GM21381 (cell line): ENCODE data around the gene ABCA8.

ENCODE experiments used
- ATAC-seq: cut with Tn5 transposase; IDR thresholded peaks from one replicate; pipeline ENCODE4 v1.9.1; 2021; ENCODE audit warnings: mild to moderate bottlenecking, moderate library complexity; ENCODE audit not compliant: unreplicated experiment

The ABCA8 gene

DNA sequence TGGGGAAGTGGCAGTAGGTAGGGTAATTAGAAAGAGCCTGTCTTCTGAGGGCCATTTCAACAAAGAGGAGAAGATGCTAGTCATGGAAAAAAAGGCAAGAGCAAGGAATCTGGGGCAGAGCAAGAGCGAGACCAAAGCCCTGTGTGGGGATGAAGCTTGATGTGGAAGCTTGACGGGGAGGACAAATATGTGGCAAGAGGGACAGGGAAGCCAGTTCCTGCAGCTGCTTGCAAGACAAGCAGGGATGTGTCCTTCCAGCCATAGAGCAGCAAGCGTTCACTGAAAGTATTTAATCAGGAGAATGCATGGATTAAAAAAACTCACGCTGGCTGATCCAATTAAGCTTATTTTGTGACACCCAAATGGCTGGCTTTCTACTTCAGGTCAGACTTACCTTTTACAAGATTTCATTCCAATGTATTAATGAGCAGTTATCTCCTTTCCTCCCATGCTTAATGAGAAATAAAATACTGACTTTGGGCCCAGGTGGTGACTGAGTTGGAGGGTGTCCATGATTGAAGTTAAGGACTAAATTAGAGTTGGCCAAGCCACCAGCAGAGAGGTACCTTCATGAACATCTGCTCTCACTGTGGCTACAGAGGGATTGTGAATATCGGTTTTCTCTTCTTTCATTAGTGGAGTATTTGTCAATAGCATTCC is 76.8 kb downstream of the ABCA8 start:
- no peak for ATAC-seq

DNA sequence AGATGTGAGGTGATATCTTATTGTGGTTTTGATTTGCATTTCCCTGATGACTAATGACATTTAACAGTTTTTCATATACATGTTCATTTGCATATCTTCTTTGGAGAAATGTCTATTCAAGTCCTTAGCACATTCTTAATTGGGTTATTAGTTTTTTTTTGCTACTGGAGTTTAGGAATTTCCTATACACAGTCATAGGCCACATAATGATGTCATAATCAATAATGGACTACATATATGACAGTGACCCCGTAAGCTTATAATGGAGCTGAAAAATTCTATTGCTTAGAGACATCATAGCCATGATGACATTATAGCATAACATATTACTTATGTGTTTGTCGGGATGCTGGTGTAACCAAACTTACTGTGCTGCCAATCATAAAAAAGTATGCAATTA is 83.7 kb downstream of the ABCA8 start:
- ATAC-seq = no peak

DNA sequence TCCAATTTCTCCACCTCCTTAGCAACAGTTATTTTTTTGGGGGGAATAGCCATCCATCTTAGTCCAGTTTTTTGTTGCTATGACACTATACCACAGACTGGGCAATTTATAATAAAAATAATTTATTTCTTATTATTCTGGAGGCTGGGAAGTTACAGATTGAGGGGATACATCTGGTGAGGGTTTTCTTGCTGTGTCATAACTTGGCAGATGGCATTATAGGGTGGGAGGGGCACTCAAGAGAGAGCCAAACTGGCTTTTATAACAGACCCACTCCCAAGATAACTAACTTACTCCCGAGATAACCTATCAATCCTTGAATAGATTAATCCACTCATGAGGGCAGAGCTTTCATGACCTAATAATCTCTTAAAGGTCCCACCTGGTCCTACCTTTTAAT is 84.2 kb downstream of the ABCA8 start:
- no peak for ATAC-seq

DNA sequence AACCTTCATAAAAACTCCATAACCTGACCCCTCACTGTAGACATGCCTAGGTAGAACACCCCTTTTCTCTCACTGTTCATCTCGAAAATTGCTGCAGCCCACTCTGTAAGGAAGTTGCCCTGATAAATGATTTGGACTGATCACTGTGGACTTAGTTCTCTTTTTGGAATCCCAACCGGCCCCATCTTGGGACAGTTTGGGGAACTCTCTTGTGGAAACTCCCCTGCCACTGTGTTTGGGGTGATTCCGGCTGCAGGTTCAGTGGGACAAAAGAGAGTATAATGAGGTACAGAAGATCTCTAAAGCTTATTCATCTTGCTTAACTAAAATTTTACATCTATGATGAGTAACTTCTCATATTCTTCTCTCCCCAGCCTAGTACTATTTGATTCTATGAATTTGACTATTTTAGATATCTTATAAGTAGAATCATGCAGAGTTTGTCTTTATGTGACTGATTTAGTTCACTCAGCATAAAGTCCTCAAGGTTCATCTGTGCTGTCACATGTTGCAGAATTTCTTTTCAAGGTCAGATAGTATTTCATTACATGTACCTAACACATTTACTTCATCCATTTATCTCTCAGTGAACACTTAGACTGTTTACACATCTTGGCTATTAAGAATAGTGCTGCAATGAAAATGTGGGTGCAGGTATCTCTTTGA is 84.9 kb downstream of the ABCA8 start:
- ATAC-seq = no peak

DNA sequence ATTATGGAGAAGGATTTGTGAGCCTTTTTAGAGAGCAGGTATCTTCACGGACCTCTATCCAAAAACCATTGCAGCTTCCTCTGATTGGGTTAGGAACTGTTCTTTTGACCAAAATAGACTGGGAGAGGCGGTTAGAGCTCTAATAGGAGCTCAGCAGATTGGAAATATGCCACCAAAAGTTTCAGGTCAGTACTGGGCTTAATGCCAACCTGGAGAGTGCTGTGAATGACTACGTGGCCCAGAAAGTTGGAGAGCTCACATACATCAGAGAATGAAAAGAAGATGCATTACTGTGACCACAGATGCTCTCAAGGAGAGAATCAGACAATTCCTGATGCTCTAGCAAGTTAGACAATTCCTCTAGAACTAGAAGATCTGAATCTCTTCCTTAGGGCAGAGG is 86.5 kb downstream of the ABCA8 start:
- ATAC-seq = no peak

DNA sequence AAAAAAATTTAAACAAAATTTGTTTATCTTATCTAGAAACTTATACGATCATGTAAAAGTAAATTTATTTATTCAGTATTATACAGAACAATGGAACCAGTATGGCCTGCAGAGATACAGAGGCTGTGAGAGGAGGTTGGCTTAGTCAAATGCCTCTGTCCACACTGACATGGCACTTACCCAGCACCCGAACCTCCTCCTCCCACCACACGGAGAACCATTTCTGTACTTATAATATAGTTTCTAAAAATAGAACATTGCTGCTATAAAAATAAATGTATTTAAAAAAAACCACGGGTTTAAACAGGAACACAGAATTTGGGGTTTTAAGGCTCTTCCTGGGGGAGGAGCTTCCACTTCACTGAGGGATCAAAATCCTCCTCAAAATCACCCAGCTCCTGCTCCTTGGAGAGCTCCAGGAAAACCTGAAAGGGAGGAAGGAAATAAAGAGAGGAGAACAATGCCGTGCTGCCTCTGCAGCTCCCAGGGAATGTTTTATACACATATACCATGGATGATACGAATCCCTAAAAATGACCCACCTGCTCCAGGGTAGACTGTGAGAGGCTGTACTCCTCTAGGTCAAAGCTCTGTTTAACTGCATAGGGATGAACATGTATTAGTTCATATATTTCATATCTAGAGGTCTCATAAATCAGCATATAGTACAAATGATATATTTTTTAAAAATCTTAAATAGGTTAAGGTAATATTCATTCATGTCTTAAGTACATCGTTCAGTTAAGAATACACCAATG is 87.3 kb downstream of the ABCA8 start:
- ATAC-seq = no peak

DNA sequence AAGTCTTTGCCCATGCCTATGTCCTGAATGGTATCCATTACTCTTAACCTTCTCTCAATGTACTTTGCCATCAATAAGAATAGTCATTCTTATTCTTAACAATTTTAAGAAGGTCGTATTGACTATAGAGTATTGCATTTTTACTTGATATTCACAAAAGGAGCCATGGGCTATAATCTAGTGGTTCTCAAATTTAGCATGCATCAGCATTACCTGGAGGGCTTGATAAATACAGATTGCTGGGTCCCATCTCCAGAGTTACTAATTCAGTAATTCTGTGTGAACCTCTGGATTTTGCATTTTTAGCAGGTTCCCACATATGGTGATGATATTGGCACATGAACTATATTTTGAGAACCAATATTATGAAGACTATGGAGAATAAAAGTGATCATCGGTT is 89.6 kb downstream of the ABCA8 start:
- ATAC-seq = no peak

DNA sequence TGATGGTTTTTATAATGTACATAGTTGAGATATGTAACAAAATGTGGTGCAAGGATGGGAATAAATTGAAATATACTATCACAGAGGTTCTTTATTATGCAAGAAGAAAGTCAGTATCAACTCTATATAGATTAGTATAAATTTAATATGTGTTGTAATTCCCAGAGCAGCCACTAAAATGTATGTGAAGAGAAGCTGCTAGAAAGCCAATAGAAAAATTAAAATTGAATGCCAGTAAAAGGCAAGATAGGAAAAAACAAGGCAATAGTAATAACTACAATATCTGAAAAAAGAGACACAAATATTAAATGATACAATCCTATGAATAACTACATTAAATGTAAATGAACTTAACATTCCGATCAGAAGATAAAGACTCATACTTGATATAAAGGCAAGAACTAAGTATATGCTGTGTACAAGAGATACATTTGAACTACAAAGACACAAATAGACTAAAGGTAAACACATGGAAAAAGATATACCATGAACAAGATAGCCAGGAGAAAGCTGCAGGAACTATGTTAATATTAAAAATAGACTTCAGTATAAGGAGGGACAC is 92.0 kb downstream of the ABCA8 start:
- ATAC-seq = no peak

DNA sequence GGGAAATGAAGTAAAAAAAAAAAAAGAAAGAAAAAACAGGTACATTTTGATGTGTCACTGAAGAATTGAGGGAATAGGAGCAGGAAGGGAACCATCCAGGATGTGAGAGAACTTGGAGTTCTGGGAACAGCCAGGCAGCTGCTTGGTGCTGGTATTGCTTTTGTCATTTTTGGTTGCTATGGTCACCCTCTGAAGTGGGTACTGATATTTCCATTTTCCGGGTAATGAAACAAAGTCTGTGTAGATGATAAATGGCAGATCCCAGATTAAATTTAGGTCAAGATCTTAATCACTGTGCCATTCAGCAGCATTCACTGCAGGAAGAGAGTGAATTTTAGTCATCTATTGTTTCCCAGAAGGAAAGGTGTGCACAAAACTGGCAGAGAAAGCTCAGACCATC is 93.6 kb downstream of the ABCA8 start:
- no peak for ATAC-seq

DNA sequence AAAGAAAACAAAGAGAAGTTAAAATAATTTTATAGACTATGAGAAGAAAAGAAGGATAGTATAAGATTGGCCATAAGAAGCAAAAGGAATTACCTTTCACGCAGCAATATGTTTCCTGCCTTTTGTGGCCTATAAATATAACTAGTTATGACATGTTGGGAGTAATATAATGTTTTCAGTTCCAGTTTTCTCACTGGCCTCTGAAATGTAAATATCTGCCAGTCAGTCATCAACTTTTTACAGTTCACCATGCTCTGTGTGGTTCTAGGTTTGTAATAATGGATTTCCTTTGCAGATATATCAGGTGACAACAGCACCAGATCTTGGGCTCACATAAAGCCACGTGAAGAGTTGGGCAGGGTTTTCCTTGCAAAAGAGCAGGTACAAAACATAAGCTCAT is 94.3 kb downstream of the ABCA8 start:
- ATAC-seq = no peak

DNA sequence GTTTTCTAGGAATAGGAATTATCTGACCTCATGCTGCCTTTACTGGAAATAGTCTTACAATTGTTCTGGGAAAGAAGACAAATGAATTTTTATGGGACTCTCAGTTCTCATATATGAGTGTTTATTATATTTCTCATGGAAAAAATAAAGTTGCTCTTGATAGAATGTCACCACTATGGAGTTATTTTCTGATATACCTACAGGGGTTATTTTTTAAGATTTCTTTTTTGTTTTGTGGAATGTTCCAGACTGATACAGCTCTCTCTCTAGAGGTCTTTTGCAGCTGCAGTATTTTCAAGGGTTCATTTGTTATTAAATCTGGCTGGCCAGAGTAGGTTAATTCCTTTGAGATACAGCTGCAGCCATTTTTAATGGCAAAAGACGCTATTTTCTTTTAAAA is 100.7 kb downstream of the ABCA8 start:
- ATAC-seq = no peak

DNA sequence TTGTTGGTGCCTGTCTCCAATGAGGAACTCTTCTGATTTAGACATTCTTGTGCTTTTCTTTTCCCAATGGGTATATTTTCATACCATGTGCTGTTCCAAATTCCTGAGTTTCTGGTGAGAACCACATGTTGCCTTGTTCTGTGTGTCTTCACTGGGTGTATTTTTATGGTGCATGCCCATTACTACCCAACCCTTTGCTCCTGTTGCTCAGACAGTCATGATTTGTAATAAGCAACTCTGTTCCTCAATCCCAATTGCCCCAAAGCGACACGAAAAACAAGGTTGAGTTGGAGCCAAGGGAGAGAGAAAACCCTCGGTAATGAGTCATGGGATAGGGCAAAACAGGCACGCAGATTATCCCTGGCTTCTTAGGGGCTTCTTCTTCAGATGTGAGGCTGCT is 101.8 kb downstream of the ABCA8 start:
- ATAC-seq = no peak

DNA sequence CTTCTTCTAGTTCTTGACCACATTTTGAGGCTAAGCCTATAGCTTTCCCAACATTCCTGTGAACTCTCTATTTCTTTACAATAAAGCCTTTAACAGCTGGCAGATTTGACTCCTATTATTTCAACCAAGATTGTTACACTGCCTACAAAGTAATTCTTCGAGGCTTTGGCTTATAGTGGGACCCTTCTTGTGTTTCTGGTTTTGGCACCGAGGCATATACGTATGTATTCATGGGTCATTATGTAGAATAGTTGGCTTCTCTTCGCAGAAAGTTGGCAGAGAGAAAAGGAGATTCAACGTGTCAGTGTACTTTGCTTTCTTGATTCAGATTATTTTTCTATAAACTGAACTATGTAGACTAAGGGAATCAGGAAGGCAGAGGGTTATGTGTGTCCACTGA is 102.2 kb downstream of the ABCA8 start:
- no peak for ATAC-seq

DNA sequence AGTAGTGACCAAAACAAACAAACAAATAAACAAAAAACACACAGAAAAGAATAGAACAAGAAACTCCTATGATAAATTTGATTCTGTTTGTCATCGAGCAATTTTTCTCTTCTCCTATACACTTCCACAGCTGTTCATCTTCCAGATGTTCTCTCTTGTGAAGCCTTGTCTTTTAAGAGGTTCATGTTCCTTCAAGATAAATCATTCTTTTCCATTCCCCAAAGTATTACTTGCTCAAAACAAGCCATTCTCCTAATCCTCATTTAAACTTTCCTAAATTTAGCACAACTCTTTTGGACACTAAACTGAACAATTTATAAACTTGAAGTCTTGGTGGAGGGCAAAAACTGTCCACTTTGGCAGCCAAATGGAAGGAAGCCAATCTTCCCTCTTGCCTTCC is 103.3 kb downstream of the ABCA8 start:
- ATAC-seq = no peak

DNA sequence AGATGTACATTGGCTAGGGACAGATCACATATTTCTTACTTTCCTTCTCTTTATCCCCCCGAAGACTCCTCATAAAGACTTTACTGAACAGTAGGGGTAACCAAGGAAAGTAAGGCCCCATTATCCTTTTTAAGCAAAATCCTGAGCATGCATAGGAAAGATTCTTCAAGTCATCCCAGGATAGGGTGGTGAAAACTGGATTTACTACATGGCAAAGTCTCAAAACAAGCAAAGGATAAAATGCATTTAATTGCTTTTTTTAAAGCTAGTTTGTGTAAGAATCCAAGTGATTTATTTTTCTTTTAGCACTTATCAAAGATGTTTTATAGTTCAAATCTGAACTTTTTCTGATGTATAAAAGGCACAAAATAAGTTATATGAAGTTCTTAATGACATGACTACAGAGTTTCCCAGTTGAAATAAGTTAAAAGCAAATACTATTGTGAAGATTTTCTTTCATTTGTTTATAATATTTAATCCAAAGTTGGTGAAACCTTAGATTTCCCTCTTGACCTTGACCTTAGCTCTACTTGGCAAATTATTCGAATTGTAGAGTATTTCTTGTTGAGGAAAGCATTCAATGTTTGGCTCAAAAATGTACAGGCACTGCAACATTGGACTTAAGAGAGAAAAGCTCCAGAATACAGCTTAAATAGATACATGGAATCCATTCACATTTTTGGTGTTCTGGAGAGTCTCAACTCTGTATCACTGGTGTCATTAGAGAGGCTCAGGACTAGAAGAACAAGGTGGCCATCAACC is 104.3 kb downstream of the ABCA8 start:
- no peak for ATAC-seq

DNA sequence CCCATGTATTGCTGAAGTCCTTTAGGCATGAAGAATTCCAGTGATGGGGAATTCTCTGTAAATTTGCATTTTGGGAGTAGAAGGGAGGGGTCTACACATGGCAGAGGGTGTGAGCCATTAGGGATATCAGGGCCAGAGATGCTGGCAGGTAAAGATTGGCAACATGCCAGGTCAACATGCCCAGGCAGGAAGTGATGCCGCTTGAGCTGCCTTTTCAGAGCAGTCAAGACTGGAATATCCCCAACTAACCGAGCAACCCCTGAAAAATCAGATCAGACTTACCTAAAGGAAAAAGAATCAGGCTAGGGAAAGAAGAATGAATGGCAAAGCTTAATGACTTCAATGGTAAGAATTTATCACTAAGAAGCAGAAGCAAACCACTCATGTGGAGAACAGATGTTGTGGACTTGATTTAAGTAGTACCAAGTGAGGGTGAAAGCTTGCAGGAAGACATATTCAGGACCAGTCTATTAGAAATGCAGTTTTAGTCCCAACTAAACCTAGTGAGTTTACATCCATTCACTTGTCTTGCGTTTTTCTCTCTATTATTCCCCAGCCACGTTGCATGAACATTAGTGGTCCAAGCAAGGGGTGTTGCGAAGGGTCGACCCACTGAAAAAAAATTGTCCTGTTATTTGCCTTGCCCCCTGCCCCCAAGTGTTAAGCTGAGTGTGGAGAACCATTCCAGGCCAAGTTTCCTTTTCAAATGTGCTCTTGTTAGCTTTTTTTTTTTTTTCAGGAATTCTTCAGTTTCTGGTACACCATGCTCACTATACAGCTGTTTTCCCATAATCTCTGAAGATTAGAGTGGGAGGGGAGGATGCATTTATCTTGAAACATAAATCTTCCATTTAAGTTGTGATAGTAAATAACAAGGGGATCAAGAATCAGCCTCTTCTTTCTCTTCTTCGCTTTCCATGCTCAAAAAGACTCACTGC is 105.2 kb downstream of the ABCA8 start:
- ATAC-seq = no peak

DNA sequence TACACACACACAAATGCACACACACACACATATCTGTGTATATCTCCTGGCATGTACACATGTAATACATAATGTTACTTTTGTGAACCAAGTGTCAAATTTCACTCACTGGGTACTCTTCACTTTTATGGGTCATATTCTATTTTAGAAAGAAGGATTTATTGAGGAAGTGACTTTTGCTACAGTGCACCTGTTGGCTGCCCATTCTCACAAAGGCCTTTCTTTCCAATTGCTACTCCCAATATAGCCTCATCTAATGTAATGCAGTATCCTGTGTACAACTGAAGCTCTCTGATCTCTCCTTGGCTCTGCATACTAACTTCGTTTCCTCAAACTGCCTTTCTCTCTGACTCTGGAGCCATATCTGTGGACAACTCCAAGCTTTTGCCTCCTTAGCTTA is 107.5 kb downstream of the ABCA8 start:
- no peak for ATAC-seq

DNA sequence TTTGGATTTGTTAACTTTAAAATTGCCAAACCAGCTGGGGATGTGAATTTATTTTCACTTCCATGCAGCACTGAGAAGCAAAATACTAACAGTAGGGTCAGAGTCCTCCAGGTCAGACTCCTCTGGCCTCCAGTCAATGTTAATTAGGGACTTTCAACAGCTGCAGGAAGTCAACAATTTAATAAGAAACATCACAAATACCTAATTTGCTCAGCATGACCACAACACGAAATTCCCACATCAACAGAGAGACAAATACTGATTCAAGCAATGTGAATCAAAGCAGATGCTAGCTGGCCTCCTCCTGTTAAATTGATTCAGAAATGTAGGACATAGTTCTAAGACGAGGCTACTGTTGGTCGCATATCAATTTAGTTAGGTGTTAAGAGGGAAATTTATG is 111.7 kb downstream of the ABCA8 start:
- ATAC-seq = no peak

DNA sequence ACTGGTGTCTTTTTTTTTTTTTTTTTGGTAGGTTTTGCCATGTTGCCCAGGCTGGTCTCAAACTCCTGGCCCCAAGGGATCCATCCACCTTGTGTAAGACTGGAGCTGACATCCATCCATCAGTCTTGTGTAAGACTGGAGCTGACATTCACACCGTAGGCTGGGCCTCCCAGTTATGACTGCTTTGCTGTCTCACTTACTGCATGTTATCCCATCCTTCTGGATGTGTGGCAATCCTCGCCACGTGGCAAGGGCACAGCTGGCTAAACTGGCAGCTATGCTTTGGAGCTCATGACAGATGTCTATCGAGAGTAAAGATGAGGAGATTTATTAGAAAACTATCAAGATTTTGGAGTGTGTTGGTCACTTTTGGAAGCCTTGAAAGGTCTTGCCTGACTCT is 115.1 kb downstream of the ABCA8 start:
- no peak for ATAC-seq

DNA sequence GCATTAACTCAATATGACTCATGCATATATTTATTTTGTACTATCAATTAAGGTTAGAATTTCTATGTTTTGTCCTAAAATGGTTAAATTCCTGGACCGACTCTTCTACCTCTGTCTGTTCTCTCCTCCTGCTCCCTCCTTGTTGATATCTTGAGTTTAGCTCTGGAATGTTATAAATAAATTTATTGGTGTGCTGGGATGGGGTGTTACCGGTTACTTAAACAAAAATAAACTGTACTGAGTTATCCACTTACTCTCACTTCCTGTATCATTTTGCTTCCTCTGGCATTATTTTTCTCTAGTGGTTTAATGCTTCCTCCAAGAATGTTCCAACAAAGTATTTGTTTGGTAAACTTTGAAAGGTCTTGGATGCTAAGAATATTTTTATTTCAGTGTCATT is 120.1 kb downstream of the ABCA8 start:
- ATAC-seq = no peak
